HCT116 (cell line): ENCODE data around the gene DHDH. TPM values are rescaled to one million over a fixed set of nuclear protein-coding genes. Genes with fewer than 3 reads are reported as not detected.

Experiments used
- ATAC-seq: fragments of 200-7000 bp; cut with Tn5 transposase; 2 replicates; pipeline ENCODE4 v1.9.1; 2020; ENCODE audit warnings: mild to moderate bottlenecking, moderate library complexity
- BruUV-seq: library from RNA; stranded (reverse); fragments of 400-500 nt; replicated peaks from 2 replicates; lab custom pipeline; 2021; lab: Mats Ljungman, UMichigan
- CTCF ChIA-PET: fragments of 300-600 bp; sonication (Branson Sonifier 250); formaldehyde crosslinking; loops from one replicate; lab custom pipeline; 2021; ENCODE audit warnings: antibody characterized with exemption; lab: Charles Lee
- POLR2A ChIA-PET: fragments of 300-600, 350-600 bp; sonication (Branson Sonifier 250); formaldehyde crosslinking; loops from one replicate; lab custom pipeline; 2021; ENCODE audit warnings: antibody characterized with exemption; lab: Charles Lee
- RAD21 ChIA-PET, 2 experiments: fragments of 300-600 bp; sonication (Branson Sonifier 250); formaldehyde crosslinking; loops; one replicate each; lab custom pipeline; 2023; ENCODE audit warnings: low total read pairs in 2 of 2; ENCODE audit not compliant: uncharacterized antibody in 2 of 2, unreplicated experiment in 2 of 2, low non-redundant PET in 1 of 2; lab: Charles Lee
- DNase-seq: peaks from one replicate; pipeline ENCODE4 v3.0.0-alpha.2; 2010; ENCODE audit warnings: low read depth, low spot score
- H2AFZ ChIP-seq: fragments of 200-600 bp; shearing (Covaris generic), sonication (generic); 2 replicates; pipeline ENCODE4 v1.6.1; 2017; ENCODE audit warnings: low read depth, mixed run types, mixed read lengths, antibody characterized with exemption, low read length; ENCODE audit not compliant: poor library complexity, severe bottlenecking
- H3K27ac ChIP-seq: 2 replicates; pipeline ENCODE4 v1.5.1; 2012; ENCODE audit warnings: low read depth, low read length
- H3K27me3 ChIP-seq: fragments of 200-600 bp; sonication (generic); 2 replicates; pipeline ENCODE4 v1.6.1; 2016; ENCODE audit warnings: mixed run types, low read length, mixed read lengths; ENCODE audit not compliant: insufficient read depth
- H3K36me3 ChIP-seq, 2 experiments: fragments of 200-500 bp in 1 of 2; fragments of 200-600 bp in 1 of 2; sonication (Bioruptor generic) in 1 of 2; sonication (generic) in 1 of 2; 2 replicates each; pipeline versions ENCODE4 v1.5.1 to v1.6.1; 2014 to 2016; ENCODE audit warnings: low read length in 2 of 2, inconsistent platforms in 1 of 2, mixed read lengths in 1 of 2, mixed run types in 1 of 2; ENCODE audit not compliant: insufficient read depth in 2 of 2, control insufficient read depth in 1 of 2
- H3K4me1 ChIP-seq, 2 experiments: fragments of 200-600 bp in 1 of 2; sonication (generic) in 1 of 2; 2 replicates each; pipeline versions ENCODE4 v1.5.1 to v1.6.1; 2012 to 2017; ENCODE audit warnings: low read length in 2 of 2, inconsistent platforms in 1 of 2, mild to moderate bottlenecking in 1 of 2, mixed read lengths in 1 of 2, mixed run types in 1 of 2, moderate library complexity in 1 of 2; ENCODE audit not compliant: insufficient read depth in 2 of 2, control insufficient read depth in 1 of 2
- H3K4me2 ChIP-seq: fragments of 200-600 bp; sonication (generic); 2 replicates; pipeline ENCODE4 v1.6.1; 2017; ENCODE audit warnings: mixed run types, low read length, mixed read lengths
- H3K4me3 ChIP-seq, 2 experiments: fragments of 200-600 bp in 1 of 2; sonication (generic) in 1 of 2; replicated peaks in 1 of 2; 2 replicates each; pipeline ENCODE4 v1.5.1; 2011 to 2016; ENCODE audit warnings: low read length in 2 of 2, control low read depth in 1 of 2, low read depth in 1 of 2, mild to moderate bottlenecking in 1 of 2, mixed read lengths in 1 of 2, mixed run types in 1 of 2
- H3K79me2 ChIP-seq: fragments of 200-600 bp; sonication (generic); 2 replicates; pipeline ENCODE4 v1.6.1; 2017; ENCODE audit warnings: mild to moderate bottlenecking, mixed run types, low read length, moderate library complexity, mixed read lengths; ENCODE audit not compliant: insufficient read depth
- H3K9ac ChIP-seq: fragments of 200-600 bp; sonication (generic); 2 replicates; pipeline ENCODE4 v1.6.1; 2016; ENCODE audit warnings: low read length, mixed read lengths
- H3K9me2 ChIP-seq: fragments of 200-600 bp; sonication (generic), shearing (Covaris generic); 2 replicates; pipeline ENCODE4 v1.6.1; 2017; ENCODE audit warnings: mixed run types, mild to moderate bottlenecking, moderate library complexity; ENCODE audit not compliant: insufficient read depth
- H3K9me3 ChIP-seq, 2 experiments: fragments of 200-500 bp in 1 of 2; fragments of 200-600 bp in 1 of 2; sonication (Bioruptor generic) in 1 of 2; sonication (generic) in 1 of 2; 2 replicates each; pipeline ENCODE4 v1.6.1; 2014 to 2017; ENCODE audit warnings: low read length in 2 of 2, mixed read lengths in 2 of 2, inconsistent platforms in 1 of 2, low read depth in 1 of 2, mild to moderate bottlenecking in 1 of 2, mixed run types in 1 of 2, moderate library complexity in 1 of 2; ENCODE audit not compliant: control insufficient read depth in 1 of 2, insufficient read depth in 1 of 2
- H4K20me1 ChIP-seq: fragments of 200-600 bp; sonication (generic), shearing (Covaris generic); 2 replicates; pipeline ENCODE4 v1.6.1; 2017; ENCODE audit warnings: mixed run types, mild to moderate bottlenecking, moderate library complexity; ENCODE audit not compliant: insufficient read depth
- CTCF ChIP-seq, 3 experiments: fragments of 200-600 bp in 1 of 3; sonication (generic) in 1 of 3; IDR thresholded peaks in 2 of 3; conservative IDR thresholded peaks in 1 of 3; 2 replicates each; pipeline ENCODE4 v1.5.1; 2012 to 2017; ENCODE audit warnings: low read depth in 2 of 3, low read length in 2 of 3, antibody characterized with exemption in 1 of 3, borderline replicate concordance in 1 of 3, control low read depth in 1 of 3, mild to moderate bottlenecking in 1 of 3, mixed read lengths in 1 of 3, mixed run types in 1 of 3, moderate library complexity in 1 of 3; ENCODE audit not compliant: insufficient read depth in 1 of 3
- EZH2phosphoT487 ChIP-seq: fragments of 200-600 bp; IDR thresholded peaks from 2 replicates; pipeline ENCODE4 v1.6.1; 2018; ENCODE audit warnings: antibody characterized with exemption, borderline replicate concordance
- RAD21 ChIP-seq: IDR thresholded peaks from 2 replicates; pipeline ENCODE4 v1.6.1; 2012; ENCODE audit warnings: low read depth, mild to moderate bottlenecking
- REST ChIP-seq: IDR thresholded peaks from 2 replicates; pipeline ENCODE4 v1.6.1; 2012; ENCODE audit warnings: low read depth
- YY1 ChIP-seq: IDR thresholded peaks from 2 replicates; pipeline ENCODE4 v1.6.1; 2011; ENCODE audit warnings: low read length, low read depth, moderate library complexity, mild to moderate bottlenecking; ENCODE audit not compliant: insufficient replicate concordance; ENCODE audit errors: extremely low read depth
- intact Hi-C: fragments of 100-400 bp; cut with micrococcal nuclease; formaldehyde crosslinking; loops from 2 replicates; pipeline ENCODE4 v1.10.0; 2022
- total RNA-seq: library from RNA; stranded (reverse); gene quantifications from one replicate; pipeline ENCODE4 v1.2.1, GENCODE V29; 2021; ENCODE audit not compliant: unreplicated experiment

The DHDH gene
- total RNA-seq, 1 experiment from 2014 or later: 8.6 TPM

GRCh38 chr19:48969276-48970138, 36.0 kb downstream of the DHDH start:
- CTCF ChIA-PET: interaction anchor here (1.3 to 3.2 kb wide), 6 partner anchors 8 to 174 kb away, joined by 7 to 28 read pairs (median 13); partner anchors contain the start of genes GYS1, PPP1R15A and RUVBL2
- POLR2A ChIA-PET: interaction anchor here (0.5 to 1.9 kb wide), 2 partner anchors 24 to 131 kb away, joined by 5 to 11 read pairs; partner anchors contain the start of genes GYS1 and RUVBL2
- H3K4me2 ChIP-seq: no peak overlapping the region
- TF ChIP-seq REST: no peak
- no peak for TF ChIP-seq RAD21
- no peak for TF ChIP-seq CTCF (IDR thresholded peaks at IDR 0.05 in 2 of 3, conservative IDR thresholded peaks at IDR 0.05 in 1 of 3; ENCODE audit: borderline replicate concordance in 1 of 3, insufficient read depth in 1 of 3, low read depth in 2 of 3, low read length in 2 of 3)
- TF ChIP-seq YY1: no peak
- TF ChIP-seq EZH2phosphoT487: no peak
- no peak for DNase-seq
- RAD21 ChIA-PET: no interaction called here
- intact Hi-C loops: loop anchor here (5.0 kb wide), 1 partner anchor 97 kb away; the partner anchor contains the start of gene PPP1R15A
- no peaks in the 10 kb centered on the region for H3K9me2 ChIP-seq
- H3K27me3 ChIP-seq: no peaks in the 10 kb centered on the region
- peaks cover 9% of the 10 kb centered on the region; the same call in 1 of the 2 replicates for H4K20me1 ChIP-seq
- no peak overlapping the region for H3K4me3 ChIP-seq
- no peak overlapping the region for H3K9ac ChIP-seq
- H3K9me3 ChIP-seq: no peaks in the 10 kb centered on the region
- BruUV-seq: no TSS peak
- H3K27ac ChIP-seq: no peak overlapping the region
- no peak for ATAC-seq
- peaks cover 3 to 27% of the 10 kb centered on the region in 2 experiments for H3K4me1 ChIP-seq
- no peak overlapping the region for H2AFZ ChIP-seq
- H3K79me2 ChIP-seq: peaks cover 16% of the 10 kb centered on the region
- peaks cover 14 to 36% of the 10 kb centered on the region in 2 experiments; a peak in 3 of 4 replicates for H3K36me3 ChIP-seq
